ENCODE results near the gene ENDOU. TPM values are rescaled to one million over a fixed set of nuclear protein-coding genes. Genes with fewer than 3 reads are reported as not detected.

The ENDOU gene
- total RNA-seq, 1 experiment from 2014 or later, result not detected

DNA sequence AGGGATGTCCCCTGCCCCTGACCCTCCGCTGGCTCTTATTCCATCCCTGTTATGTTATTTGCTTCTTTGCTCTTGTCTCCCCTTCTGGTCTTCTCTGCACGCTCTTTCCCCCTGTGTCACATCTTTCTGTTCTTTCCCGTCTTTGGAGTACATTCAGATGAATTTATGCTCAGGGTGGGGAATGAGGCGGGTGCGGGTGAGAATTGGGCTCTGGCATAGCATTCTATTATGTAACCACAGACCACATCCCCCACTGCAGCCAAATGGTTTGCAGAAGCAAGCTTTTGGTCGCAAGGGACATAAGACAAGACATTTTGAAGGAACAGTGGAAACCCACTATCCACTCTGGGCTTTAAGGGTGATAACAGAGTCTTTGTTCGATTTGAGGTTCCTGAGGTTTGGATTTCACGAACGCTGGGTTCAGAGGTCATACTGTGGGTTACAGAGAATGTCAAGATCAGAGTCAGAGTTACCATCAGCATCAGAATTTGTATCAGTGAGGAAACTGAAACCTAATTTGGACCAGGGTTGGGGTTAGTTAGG lies 3.8 kb downstream of the ENDOU start:
- Histone ChIP-seq H3K4me1 (ENCODE audit: control insufficient read depth in 1 of 2, insufficient read depth in 2 of 2, low read length in 2 of 2) (peaks cover 0 to 12% of the 10 kb centered on the region in 2 experiments; a peak in 1 of 4 replicates), H3K9ac (ENCODE audit: low read length) (no peak overlapping the region), H3K27me3 (ENCODE audit: insufficient read depth, low read length) (no peaks in the 10 kb centered on the region), H3K9me2 (ENCODE audit: insufficient read depth) (no peaks in the 10 kb centered on the region), H3K36me3 (ENCODE audit: control insufficient read depth in 1 of 2, insufficient read depth in 2 of 2, low read length in 2 of 2) (no peaks in the 10 kb centered on the region), H4K20me1 (ENCODE audit: insufficient read depth) (no peaks in the 10 kb centered on the region), H2AFZ (ENCODE audit: low read depth, low read length, poor library complexity, severe bottlenecking) (no peak overlapping the region), H3K9me3 (ENCODE audit: control insufficient read depth in 1 of 2, insufficient read depth in 1 of 2, low read depth in 1 of 2, low read length in 2 of 2) (no peaks in the 10 kb centered on the region), H3K79me2 (ENCODE audit: insufficient read depth, low read length) (no peaks in the 10 kb centered on the region), H3K4me2 (ENCODE audit: low read length) (no peak overlapping the region), H3K27ac (ENCODE audit: low read depth, low read length) (no peak overlapping the region), H3K4me3 (replicated peaks in 1 of 2; ENCODE audit: low read depth in 1 of 2, low read length in 2 of 2) (no peak overlapping the region)
- DNase-seq (ENCODE audit: low read depth, low spot score) (no peak), ATAC-seq (no peak)
- RAD21 ChIA-PET (ENCODE audit: low non-redundant PET in 1 of 2, low total read pairs in 2 of 2, uncharacterized antibody in 2 of 2, unreplicated experiment in 2 of 2), result no interaction called here
- TF ChIP-seq ELF1 (IDR thresholded peaks at IDR 0.05; ENCODE audit: borderline replicate concordance, low read depth), result no peak
- TF ChIP-seq MAX (IDR thresholded peaks at IDR 0.05), result no peak
- TF ChIP-seq ZNF274 (IDR thresholded peaks at IDR 0.05; ENCODE audit: low read depth, low read length), result no peak
- TF ChIP-seq, protein P1, sequence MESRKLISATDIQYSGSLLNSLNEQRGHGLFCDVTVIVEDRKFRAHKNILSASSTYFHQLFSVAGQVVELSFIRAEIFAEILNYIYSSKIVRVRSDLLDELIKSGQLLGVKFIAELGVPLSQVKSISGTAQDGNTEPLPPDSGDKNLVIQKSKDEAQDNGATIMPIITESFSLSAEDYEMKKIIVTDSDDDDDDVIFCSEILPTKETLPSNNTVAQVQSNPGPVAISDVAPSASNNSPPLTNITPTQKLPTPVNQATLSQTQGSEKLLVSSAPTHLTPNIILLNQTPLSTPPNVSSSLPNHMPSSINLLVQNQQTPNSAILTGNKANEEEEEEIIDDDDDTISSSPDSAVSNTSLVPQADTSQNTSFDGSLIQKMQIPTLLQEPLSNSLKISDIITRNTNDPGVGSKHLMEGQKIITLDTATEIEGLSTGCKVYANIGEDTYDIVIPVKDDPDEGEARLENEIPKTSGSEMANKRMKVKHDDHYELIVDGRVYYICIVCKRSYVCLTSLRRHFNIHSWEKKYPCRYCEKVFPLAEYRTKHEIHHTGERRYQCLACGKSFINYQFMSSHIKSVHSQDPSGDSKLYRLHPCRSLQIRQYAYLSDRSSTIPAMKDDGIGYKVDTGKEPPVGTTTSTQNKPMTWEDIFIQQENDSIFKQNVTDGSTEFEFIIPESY (IDR thresholded peaks at IDR 0.05; ENCODE audit: extremely low read depth, insufficient replicate concordance, low read length), result no peak
- no peak for TF ChIP-seq EZH2phosphoT487 (IDR thresholded peaks at IDR 0.05; ENCODE audit: borderline replicate concordance)
- TF ChIP-seq POLR2A (IDR thresholded peaks at IDR 0.05; ENCODE audit: borderline replicate concordance, extremely low read depth, insufficient read depth, insufficient read length), result no peak
- no peak for TF ChIP-seq SP1 (IDR thresholded peaks at IDR 0.05; ENCODE audit: low read depth)
- no peak for TF ChIP-seq TCF7L2 (IDR thresholded peaks at IDR 0.05; ENCODE audit: borderline replicate concordance, extremely low read depth, insufficient read depth, insufficient read length)
- no peak for TF ChIP-seq YY1 (IDR thresholded peaks at IDR 0.05; ENCODE audit: extremely low read depth, insufficient replicate concordance, low read depth, low read length)
- no peak for TF ChIP-seq EGR1 (IDR thresholded peaks at IDR 0.05; ENCODE audit: low read depth)
- intact Hi-C loops (cut with micrococcal nuclease), result no loop called here
- no TSS peak for BruUV-seq (replicated peaks)
- POLR2A ChIA-PET, result no interaction called here
- CTCF ChIA-PET, result no interaction called here
